Activated CD8-positive, alpha-beta memory T cell treated with anti-CD3 and anti-CD28 coated beads for 1 hour (primary cell): Measurements from ENCODE around the gene WDR91.
"Not testable (repeated sequence)": the region's sequence is repeated elsewhere in the genome, so short reads cannot be mapped to it uniquely, and the experiment has no call there.

Source experiments
- DNase-seq, 2 donors: peaks; one replicate each; pipeline ENCODE4 v3.0.0-alpha.2; 2020; ENCODE audit warnings: low read depth in 1 of 2; ENCODE audit errors: extremely low read depth in 1 of 2

WDR91 gene

GRCh38 chr7:135181261-135181928, 29.9 kb downstream of the WDR91 start:
- no peak for DNase-seq

GRCh38 chr7:135180122-135180521, 31.2 kb downstream of the WDR91 start:
- no peak for DNase-seq

GRCh38 chr7:135179321-135179925, 31.9 kb downstream of the WDR91 start:
- DNase-seq: no peak

- no peak for DNase-seq
These were observed 33.0 kb downstream of the WDR91 start for GRCh38 chr7:135178364-135178763.

- no peak for DNase-seq
These were observed 34.2 kb downstream of the WDR91 start for GRCh38 chr7:135177028-135177696.

- no peak for DNase-seq
These were observed 35.4 kb downstream of the WDR91 start for GRCh38 chr7:135175931-135176330.

- DNase-seq: no peak
These were observed 36.4 kb downstream of the WDR91 start for GRCh38 chr7:135174941-135175340.

DNA sequence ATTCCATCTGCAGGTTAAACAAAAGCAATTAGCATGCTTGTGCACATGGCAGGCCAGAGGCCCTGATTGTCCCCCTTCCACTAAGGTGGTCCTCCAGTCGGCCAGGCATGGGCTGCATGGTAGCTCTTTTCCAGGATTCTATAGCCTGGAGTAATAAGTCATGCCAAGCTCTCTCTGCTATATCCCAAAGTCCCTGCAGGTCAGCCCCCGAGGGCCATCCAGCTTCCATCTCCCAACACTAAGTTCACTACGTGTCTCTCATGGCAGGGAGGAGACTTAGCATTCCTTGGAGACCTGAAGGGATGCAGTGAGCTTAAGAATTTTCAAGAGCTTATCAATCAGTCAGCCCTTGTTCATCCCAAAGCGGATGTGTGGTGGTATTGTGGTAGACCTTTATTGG, 37.4 kb downstream of the WDR91 start:
- DNase-seq: not testable (repeated sequence)

- not testable (repeated sequence) for DNase-seq
These were observed 39.6 kb downstream of the WDR91 start for GRCh38 chr7:135171581-135172291.

- DNase-seq: not testable (repeated sequence)
These were observed 40.3 kb downstream of the WDR91 start for GRCh38 chr7:135170998-135171481.

GRCh38 chr7:135170274-135170997, 40.9 kb downstream of the WDR91 start, which contains the start of gene CYREN:
Gene CYREN (minus strand): TSS chr7:135170707. CDS start chr7:135168922, 1,785 bp downstream.
- peak; percentile 63 to 86 for DNase-seq

DNA sequence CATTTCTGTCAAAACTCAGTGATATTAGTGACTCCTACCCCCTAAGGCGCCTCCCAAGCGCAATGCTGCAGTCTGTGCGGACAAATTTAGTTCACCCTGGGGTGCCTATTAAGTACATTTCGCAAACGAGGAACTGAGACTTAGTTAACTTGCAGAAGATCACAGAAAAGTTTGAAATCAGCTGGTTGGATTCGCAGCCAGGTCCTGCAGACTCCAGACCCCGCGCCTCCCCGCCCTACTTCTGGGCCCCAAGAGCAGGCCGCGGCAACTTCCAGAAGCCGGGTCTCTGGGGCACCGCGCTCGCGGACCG, 41.4 kb downstream of the WDR91 start:
- DNase-seq: no peak

GRCh38 chr7:135169141-135169963, 42.0 kb downstream of the WDR91 start:
- peak in 1 of 2 donors; percentile 27 for DNase-seq

- no peak for DNase-seq
These were observed 42.7 kb downstream of the WDR91 start for GRCh38 chr7:135168489-135169140.

GRCh38 chr7:135168001-135168400, 43.3 kb downstream of the WDR91 start:
- no peak for DNase-seq

- no peak for DNase-seq
These were observed 43.9 kb downstream of the WDR91 start for GRCh38 chr7:135167365-135167917.

DNA sequence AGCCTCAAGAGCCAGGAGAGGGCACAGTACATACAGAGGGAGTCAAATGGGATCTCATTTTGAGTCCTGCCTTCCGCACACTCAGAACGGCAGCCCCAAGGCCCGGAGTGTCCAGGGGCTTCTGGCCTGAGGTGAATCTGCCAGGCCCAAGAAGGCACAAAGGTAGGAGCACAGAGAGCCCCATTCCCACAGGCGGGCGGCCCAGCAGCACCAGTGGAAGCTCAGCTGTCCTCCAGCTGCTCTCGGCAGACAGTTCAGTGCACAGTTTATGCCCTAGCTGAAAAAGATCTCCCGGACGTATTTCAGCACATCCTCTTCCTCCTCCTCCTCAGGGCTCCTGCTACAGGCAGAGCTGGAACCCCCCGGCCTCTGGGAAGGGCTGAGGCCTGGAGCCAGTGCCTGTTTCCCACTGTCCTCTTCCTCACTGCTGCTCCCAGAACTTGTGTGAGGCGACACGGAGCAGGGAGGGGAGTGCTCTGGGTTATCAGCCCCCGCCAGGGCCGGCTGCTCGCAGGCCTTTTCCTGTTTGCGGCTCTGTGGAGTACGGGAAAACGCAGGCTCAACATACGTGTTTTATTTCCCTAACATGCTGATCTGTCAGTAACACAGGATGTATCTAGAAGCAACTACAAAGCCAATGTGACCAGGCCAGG, 44.9 kb downstream of the WDR91 start:
- DNase-seq: no peak

DNA sequence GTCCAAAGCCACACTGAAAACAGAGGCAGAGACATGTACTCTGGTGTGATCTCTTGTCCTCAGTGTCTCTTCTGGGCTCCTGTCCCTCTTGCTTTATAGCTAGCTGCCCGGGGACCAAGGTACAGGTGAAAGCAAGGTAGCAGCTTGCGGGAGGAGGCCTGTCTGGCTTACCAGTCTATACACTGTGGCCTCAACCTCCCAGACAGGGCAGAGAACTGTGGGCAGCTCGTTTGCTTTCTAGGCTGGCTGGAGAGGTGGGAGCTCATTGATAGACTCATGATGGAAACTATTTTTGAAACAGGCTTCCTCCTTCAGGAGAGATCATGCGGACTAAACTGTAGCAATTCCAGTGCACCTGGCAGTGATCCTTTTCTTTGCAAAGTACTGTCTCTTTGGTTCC, 45.5 kb downstream of the WDR91 start:
- no peak for DNase-seq
